Right lobe of liver (tissue), 6 donors: ENCODE measurements around the gene CNTLN. TPM values are rescaled to one million over a fixed set of nuclear protein-coding genes. Genes with fewer than 3 reads are reported as not detected.

Source experiments
- ATAC-seq, 4 donors: fragments of 200-7000 bp; cut with Tn5 transposase; one replicate each; pipeline ENCODE4 v1.9.1; 2020; ENCODE audit warnings: mild to moderate bottlenecking in 4 of 4, moderate library complexity in 4 of 4
- DNase-seq, 3 donors: peaks; one replicate each; pipeline ENCODE4 v3.0.0-alpha.2; 2020
- H3K27ac ChIP-seq, 3 donors: fragments of 200-600 bp; one replicate each; pipeline ENCODE4 v1.8.0; 2022
- H3K27me3 ChIP-seq, 2 donors: fragments of 200-600 bp; one replicate each; pipeline ENCODE4 v1.8.0; 2022
- H3K36me3 ChIP-seq, 4 donors: fragments of 200-600 bp; sonication (generic) in 1 of 4; one replicate each; pipeline versions ENCODE4 v1.5.1 to v1.8.0; 2017 to 2022; ENCODE audit warnings: control low read depth in 1 of 4
- H3K4me1 ChIP-seq, 4 donors: fragments of 200-600 bp; sonication (generic) in 1 of 4; one replicate each; pipeline versions ENCODE4 v1.5.1 to v1.8.0; 2017 to 2022; ENCODE audit warnings: control low read depth in 1 of 4
- H3K4me3 ChIP-seq, 3 donors: fragments of 200-600 bp; one replicate each; pipeline ENCODE4 v1.8.0; 2022
- H3K9me3 ChIP-seq, 4 donors: fragments of 200-600 bp; sonication (generic) in 1 of 4; one replicate each; pipeline versions ENCODE4 v1.5.1 to v1.8.0; 2017 to 2022; ENCODE audit warnings: control low read depth in 1 of 4
- CTCF ChIP-seq, 4 donors: fragments of 200-600 bp in 3 of 4; fragments of 450-650 bp in 1 of 4; IDR thresholded peaks; one replicate each; pipeline versions ENCODE4 v1.5.1 to v1.8.0; 2016 to 2022; ENCODE audit warnings: antibody characterized with exemption in 4 of 4, mild to moderate bottlenecking in 2 of 4
- POLR2A ChIP-seq: fragments of 450-650 bp; IDR thresholded peaks from one replicate; pipeline ENCODE4 v1.6.1; 2017; ENCODE audit warnings: antibody characterized with exemption, mild to moderate bottlenecking
- WGBS: methylation state at CpG from one replicate; pipeline ENCODE4 v1.1.6; 2018; ENCODE audit warnings: low coverage, low lambda C conversion rate; ENCODE audit not compliant: insufficient coverage; ENCODE audit errors: missing lambda C conversion rate; 5-methylcytosine and 5-hydroxymethylcytosine counted together
- intact Hi-C, 2 donors: fragments of 100-400 bp; cut with DNase I; formaldehyde crosslinking; loops; one replicate each; pipeline versions ENCODE4 v1.11.2 to v1.14.1; 2022
- long read RNA-seq: library from polyadenylated mRNA; unstranded; transcript quantifications from one replicate; pipeline ENCODE4 v2.0.0, GENCODE V29; 2019
- total RNA-seq, 6 experiments: library from RNA; depleted of rRNA in 2 of 6; stranded (reverse); fragments of >200 nt in 2 of 6; fragmentation: NEBNext Ultra II Directional in 3 of 6; extraction: Animal tissue kit (Norgen Biotek cat#: 25700) in 3 of 6; gene quantifications; one replicate each; pipeline versions ENCODE4 v1.1.0 to v1.2.4, GENCODE V29; 2016 to 2023
- donor health status: DM: no; HTN: yes; CAD: no.
- donor health status: DM: no; HTN: no; CAD: no.
- donor health status: DM: no; HTN: no; CAD: no.
- donor health status: DM: no; HTN: yes; CAD: no.
- donor health status: DM: no; HTN: yes; CAD: no.

Gene CNTLN
- total RNA-seq = 10 to 100 TPM in 2 of 6 experiments, 1 to 10 TPM in 4; 7.4 to 10.3 (median 9.5) TPM
- long read RNA-seq, partial matches to known transcripts = 9 of 12 reads
- long read RNA-seq, other reads (novel, unspliced or antisense) = 3 of 12 reads

DNA sequence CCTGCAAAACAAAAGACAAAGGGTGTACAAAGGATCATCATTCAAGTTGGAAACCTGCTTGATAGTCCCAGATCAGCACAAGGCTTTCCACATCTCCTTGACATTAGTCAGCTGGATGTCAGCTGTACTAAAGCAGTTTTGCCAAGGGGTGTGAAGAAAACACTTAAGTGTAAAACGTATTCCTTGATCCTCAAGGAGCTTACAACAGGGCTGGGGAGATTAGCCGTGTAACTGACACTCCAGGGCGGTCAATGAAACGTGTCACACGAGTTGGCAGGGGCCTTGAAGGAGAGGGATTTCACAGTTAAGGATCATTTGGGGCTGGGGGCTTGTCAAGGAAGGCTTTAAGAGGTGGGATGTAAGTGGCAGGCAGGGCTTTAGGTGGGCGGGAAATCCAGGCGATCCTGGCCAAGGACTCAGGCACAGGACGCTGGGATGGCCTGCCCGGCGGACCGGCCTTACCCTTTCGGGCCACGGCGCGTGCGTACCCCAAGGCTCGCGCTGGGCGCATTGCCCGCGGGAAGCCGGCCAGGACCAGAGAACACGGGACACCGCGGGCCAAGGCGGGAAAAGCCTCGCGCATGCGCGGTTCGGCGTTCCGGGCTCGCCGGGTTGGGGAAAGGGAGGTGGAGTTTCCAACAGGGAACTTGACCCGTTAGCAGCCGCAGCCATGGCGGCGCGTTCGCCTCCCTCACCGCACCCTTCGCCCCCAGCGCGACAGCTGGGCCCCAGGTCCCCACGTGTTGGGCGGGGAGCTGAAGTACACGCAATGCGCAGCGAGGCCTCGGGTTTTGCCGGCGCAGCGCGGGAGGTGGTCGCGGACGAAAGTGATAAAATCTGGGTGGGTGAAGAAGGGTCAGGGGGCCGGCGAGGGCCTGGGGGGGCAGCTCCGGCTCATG lies at the start of gene CNTLN:
Gene CNTLN, plus strand, starts transcription at position 645 of the 899 bp plus-strand sequence. Its CDS starts 26 bp downstream, at position 671.
- Histone ChIP-seq H3K4me1 (peaks cover 0 to 36% (median 16%) of the 10 kb centered on the region in 4 donors), H3K4me3 (peak within 1 kb of the TSS; percentile 74 to 84 (median 80)), H3K27ac (peak within 1 kb of the TSS; percentile 91 to 96 (median 94)), H3K27me3 (no peaks in the 10 kb centered on the region), H3K9me3 (no peaks in the 10 kb centered on the region), H3K36me3 (no peaks in the 10 kb centered on the region)
- TF ChIP-seq CTCF (IDR thresholded peaks at IDR 0.05) (no peak), POLR2A (peak; percentile 84)
- peak; percentile 97 to 99 (median 97) for DNase-seq
- intact Hi-C loops = no loop called here
- 7% methylated on average over 13 of the region's 61 CpGs for WGBS
- peak; percentile 86 to 93 (median 88) for ATAC-seq

GRCh38 chr9:17088566-17088965 lies 46.3 kb upstream of the CNTLN start:
- 87% methylated on average over 5 of the region's 5 CpGs for WGBS
- Histone ChIP-seq H3K4me3 (no peak overlapping the region), H3K36me3 (no peaks in the 10 kb centered on the region), H3K9me3 (no peaks in the 10 kb centered on the region), H3K27ac (no peak overlapping the region), H3K27me3 (no peaks in the 10 kb centered on the region), H3K4me1 (no peaks in the 10 kb centered on the region)
- no peak for DNase-seq
- ATAC-seq = no peak
- no peak for TF ChIP-seq POLR2A
- no peak for TF ChIP-seq CTCF (IDR thresholded peaks at IDR 0.05)
- intact Hi-C loops = no loop called here

DNA sequence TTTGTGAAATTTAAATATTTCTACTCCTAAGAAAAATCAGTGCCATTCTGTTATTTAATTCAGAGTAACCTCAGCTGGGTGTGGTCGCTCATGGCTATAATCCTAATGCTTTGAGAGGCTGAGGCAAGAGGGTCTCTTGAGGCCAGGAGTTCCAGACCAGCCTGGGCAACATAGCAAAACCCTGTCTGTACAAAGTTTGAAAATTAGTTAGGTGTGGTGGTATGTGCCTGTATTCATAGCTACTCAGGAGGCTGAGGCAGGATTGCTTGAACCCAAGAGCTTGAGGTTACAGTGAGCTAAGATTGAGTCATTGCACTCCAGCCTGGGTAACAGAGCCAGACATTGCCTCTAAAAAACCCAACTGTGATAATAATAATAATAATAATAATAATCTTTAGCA lies 44.8 kb upstream of the CNTLN start:
- TF ChIP-seq POLR2A (no peak), CTCF (IDR thresholded peaks at IDR 0.05) (no peak)
- no peak overlapping the region for H3K27ac ChIP-seq
- DNase-seq = no peak
- no peak overlapping the region for H3K4me3 ChIP-seq
- intact Hi-C loops = no loop called here
- WGBS = 87% methylated on average over 1 of the region's 1 CpG
- H3K27me3 ChIP-seq = no peaks in the 10 kb centered on the region
- no peaks in the 10 kb centered on the region for H3K9me3 ChIP-seq
- no peaks in the 10 kb centered on the region for H3K4me1 ChIP-seq
- ATAC-seq = no peak
- H3K36me3 ChIP-seq = no peaks in the 10 kb centered on the region

DNA sequence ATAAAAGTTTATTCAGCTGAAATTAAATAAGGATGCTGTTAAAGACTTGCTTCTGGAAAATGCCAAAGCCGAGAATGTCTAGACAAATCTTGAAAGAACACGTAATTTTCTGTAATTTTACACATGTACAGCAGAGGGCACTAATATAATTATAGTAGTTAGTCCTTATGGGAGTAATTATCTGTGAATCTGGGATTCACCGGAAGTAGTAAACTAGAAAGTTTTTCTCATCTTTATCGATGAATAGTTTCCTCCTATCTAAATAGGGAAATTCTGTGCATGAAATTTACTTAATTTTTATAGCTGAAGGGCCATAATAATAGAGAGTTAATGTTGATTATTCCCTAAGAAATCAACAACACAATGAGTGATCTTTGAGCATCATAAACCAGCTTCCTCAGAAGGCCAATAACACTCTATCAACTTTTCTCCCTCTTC lies 18.4 kb upstream of the CNTLN start:
- WGBS = 4% methylated on average over 4 of the region's 4 CpGs
- Histone ChIP-seq H3K4me1 (peaks cover 0 to 7% (median 1%) of the 10 kb centered on the region in 4 donors), H3K27me3 (no peaks in the 10 kb centered on the region), H3K36me3 (no peaks in the 10 kb centered on the region), H3K27ac (no peak overlapping the region), H3K9me3 (no peaks in the 10 kb centered on the region), H3K4me3 (no peak overlapping the region)
- TF ChIP-seq CTCF (IDR thresholded peaks at IDR 0.05) = peak; percentile 46 to 66 (median 55)
- TF ChIP-seq POLR2A = no peak
- intact Hi-C loops = loop anchor here in 1 of 2 donors (10.0 kb wide), 1 partner anchor 348 kb away; no protein-coding TSS in a partner anchor
- no peak for DNase-seq
- ATAC-seq = peak; percentile 76 to 91 (median 84)
